Right hindlimb (tissue), 1 donor: ENCODE results near the gene CCDC57.
"Not testable (repeated sequence)": the region's sequence is repeated elsewhere in the genome, so short reads cannot be mapped to it uniquely, and the experiment has no call there.

ENCODE experiments used
- DNase-seq: peaks from one replicate; pipeline ENCODE4 v3.0.0-alpha.2; 2018

CCDC57 gene

DNA sequence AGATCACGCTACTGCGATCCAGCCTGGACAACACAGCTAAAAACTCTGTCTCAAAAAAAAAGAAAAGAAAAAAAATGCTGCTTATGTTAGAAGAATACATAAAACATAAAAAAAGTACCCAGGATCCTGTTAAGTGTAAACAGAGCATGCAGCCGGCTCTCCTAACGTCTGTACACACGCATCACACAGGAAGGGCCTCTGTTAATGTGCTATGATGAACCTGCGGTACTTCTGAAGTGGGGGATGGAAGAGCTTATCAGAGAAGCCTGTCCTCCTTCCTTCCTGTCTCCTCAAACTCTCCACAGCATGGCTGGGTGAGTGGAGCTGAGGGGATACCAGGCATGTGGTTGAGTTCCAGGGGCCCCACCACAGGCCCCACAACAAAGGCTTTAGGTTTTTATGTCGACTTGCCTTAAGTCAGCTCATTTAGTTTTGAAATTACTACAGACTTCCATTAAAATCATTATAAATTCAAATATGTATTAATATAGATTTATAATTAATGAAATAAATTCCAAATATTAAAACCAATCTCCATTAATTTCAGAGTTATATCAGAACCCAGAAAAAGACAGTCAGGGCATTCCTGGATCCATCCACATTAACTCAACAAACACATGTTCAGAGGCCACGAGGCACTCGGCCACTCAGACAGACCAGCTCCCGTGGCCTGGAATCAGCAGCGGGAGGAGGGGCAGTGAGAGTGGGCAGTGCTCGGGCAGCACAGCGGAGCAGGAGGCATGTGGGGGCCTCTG, 11.7 kb downstream of the CCDC57 start:
- DNase-seq: no peak

- DNase-seq: no peak
Observed at GRCh38 chr17:82200135-82200534, 12.5 kb downstream of the CCDC57 start.

GRCh38 chr17:82199496-82199895, 13.1 kb downstream of the CCDC57 start:
- no peak for DNase-seq

- DNase-seq: no peak
Observed at GRCh38 chr17:82198092-82198491, 14.6 kb downstream of the CCDC57 start.

GRCh38 chr17:82195675-82196672, 16.7 kb downstream of the CCDC57 start:
- DNase-seq: no peak

GRCh38 chr17:82194765-82195164, 17.9 kb downstream of the CCDC57 start:
- no peak for DNase-seq

- DNase-seq: no peak
Observed at GRCh38 chr17:82193520-82194220, 19.0 kb downstream of the CCDC57 start.

- DNase-seq: not testable (repeated sequence)
Observed at GRCh38 chr17:82193050-82193449, 19.6 kb downstream of the CCDC57 start.

- DNase-seq: no peak
Observed at GRCh38 chr17:82188001-82188961, 24.4 kb downstream of the CCDC57 start.

- no peak for DNase-seq
Observed at GRCh38 chr17:82187500-82187899, 25.1 kb downstream of the CCDC57 start.

DNA sequence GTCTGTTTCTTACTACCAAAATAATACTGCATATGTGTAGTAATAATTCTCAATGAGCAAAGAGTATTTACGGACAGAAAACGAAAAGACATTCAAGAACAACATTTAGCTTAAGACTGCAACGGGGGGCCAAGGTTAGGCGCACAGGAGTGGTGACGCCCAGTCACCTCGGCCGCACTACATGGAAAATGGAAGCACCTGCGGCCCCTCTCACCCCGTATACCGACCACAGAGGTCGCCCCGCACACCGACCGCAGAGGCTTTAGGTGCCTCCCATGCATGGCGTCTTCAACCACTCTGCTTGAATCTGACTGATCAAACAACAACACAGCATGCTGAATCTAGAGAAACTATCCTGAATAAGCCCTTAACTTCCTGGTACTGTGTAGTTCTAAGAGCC, 26.4 kb downstream of the CCDC57 start:
- no peak for DNase-seq

DNA sequence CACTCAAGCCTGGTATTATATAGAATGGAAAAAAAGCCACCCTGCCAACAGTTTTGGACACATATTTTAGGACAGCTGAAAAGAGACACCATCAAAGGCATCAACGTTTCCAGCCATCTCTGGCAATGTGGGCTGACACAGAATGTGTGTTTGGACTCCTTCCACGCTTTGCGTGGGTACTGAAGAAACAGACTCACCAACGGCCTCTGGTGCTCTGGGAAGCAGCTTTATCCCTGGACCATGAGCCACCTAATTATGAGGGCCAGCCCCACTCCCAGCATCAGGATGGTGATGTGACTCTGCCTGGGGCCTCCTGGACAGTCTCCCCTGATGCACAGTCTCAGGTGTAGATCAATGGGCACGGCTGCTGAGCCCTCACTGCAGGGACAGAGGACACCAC, 27.9 kb downstream of the CCDC57 start:
- DNase-seq: no peak

DNA sequence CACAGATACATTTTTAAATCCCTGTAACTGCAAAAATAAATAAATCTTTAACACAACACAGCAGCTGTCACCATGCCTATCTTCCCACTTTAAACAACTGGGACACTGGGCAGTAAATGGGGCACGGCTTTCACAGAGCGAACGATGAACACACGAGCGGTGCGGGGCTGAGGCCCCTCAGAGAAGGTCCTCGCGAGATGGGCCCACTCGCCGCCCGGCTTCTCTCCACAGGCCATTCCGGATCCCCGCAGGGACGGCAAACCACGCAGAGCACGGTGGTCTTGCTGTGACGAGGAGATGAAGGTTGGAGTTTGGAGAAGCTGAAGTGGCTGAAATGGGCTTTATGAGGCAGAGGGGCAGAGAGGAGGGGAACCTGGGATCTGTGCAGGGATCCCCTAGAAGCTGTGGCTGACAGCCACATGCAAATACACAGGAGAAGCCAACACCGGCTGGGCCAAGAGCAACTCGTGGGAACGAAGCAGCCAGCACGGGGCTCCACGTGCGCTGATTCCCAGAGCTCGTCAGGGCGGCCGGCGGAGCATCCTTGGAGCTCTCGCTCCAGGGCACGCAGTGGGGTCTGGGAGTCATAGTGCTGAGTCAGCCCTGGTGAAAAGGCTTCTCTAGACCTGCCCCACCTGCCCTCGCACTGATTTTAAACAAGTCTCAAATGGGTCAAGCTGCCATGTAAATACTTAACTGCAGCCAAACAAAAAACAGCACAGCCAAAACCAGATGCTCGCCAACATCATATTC, 31.7 kb downstream of the CCDC57 start:
- no peak for DNase-seq

- no peak for DNase-seq
Observed at GRCh38 chr17:82179946-82180475, 32.6 kb downstream of the CCDC57 start.

GRCh38 chr17:82179412-82179811, 33.2 kb downstream of the CCDC57 start:
- no peak for DNase-seq

- no peak for DNase-seq
Observed at GRCh38 chr17:82178499-82179261, 34.0 kb downstream of the CCDC57 start.

- DNase-seq: no peak
Observed at GRCh38 chr17:82177761-82178498, 34.7 kb downstream of the CCDC57 start.

DNA sequence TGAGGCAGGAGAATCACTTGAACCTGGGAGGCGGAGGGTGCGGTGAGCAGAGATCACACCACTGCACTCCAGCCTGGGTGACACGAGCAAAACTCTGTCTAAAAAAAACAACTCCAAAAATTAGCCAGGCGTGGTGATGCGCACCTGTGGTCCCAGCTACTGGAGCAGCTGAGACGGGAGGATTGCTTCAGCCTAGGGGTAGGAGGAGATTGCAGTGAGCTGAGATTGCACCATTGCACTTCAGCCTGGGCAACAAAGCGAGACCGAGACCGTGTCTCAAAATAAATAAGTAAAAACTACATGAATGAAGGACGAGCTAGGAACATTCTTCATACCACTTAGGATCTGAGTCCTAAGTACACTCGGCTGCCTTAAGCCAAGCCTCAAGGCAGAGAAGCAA, 35.4 kb downstream of the CCDC57 start:
- DNase-seq: no peak

- DNase-seq: no peak
Observed at GRCh38 chr17:82175951-82176350, 36.7 kb downstream of the CCDC57 start.
